K562 (cell line): Measurements from ENCODE around the gene MAPK4. TPM values are rescaled to one million over a fixed set of nuclear protein-coding genes. Genes with fewer than 3 reads are reported as not detected.

Experiments used
- ATAC-seq: fragments of 200-7000 bp; cut with Tn5 transposase; 3 replicates; pipeline ENCODE4 v1.9.1; 2020; ENCODE audit warnings: moderate library complexity
- BruUV-seq: library from RNA; stranded (reverse); fragments of 400-500 nt; replicated peaks from 2 replicates; lab custom pipeline; 2021; lab: Mats Ljungman, UMichigan
- CTCF ChIA-PET: fragments of 300-600 bp; formaldehyde crosslinking; extraction: SDS; loops from one replicate; lab custom pipeline; 2021; ENCODE audit warnings: low intra/inter-chr PET ratio; lab: Yijun Ruan, JAX
- POLR2A ChIA-PET: fragments of 300-600, 350-650 bp; sonication (Branson Sonifier 250); formaldehyde crosslinking; extraction: SDS; loops from one replicate; lab custom pipeline; 2021; ENCODE audit warnings: antibody characterized with exemption, inconsistent platforms; lab: Yijun Ruan, JAX
- DNase-seq, 4 experiments: peaks; one replicate each; pipeline versions ENCODE4 v3.0.0 to v3.0.0-alpha.2; 2011 to 2018; ENCODE audit warnings: low spot score in 3 of 4, mixed read lengths in 3 of 4; ENCODE audit errors: extremely low read depth in 1 of 4
- FAIRE-seq: peaks from 2 replicates; lab custom pipeline; 2011; peaks lifted over from hg19 to GRCh38; lab: Jason Lieb, UNC
- H2AFZ ChIP-seq: 2 replicates; pipeline ENCODE4 v1.6.0; 2011; ENCODE audit warnings: low read depth, low read length, control low read depth, inconsistent platforms
- H3K27ac ChIP-seq: fragments of 200-600 bp; 3 replicates; pipeline ENCODE4 v1.8.0; 2011; ENCODE audit warnings: low read depth, mild to moderate bottlenecking, control low read depth, inconsistent platforms, low read length, moderate library complexity, mixed read lengths; ENCODE audit errors: extremely low read depth
- H3K27me3 ChIP-seq, 2 experiments: fragments of 300-600 bp in 1 of 2; 2 replicates in 1 of 2; 3 replicates in 1 of 2; pipeline versions ENCODE4 v1.6.0 to v1.8.0; 2011; ENCODE audit warnings: inconsistent platforms in 2 of 2, low read length in 2 of 2, mild to moderate bottlenecking in 1 of 2, mixed read lengths in 1 of 2, moderate library complexity in 1 of 2; ENCODE audit not compliant: control insufficient read depth in 2 of 2, insufficient read depth in 2 of 2
- H3K36me3 ChIP-seq: fragments of 300-600 bp; 3 replicates; pipeline ENCODE4 v1.8.0; 2011; ENCODE audit warnings: mild to moderate bottlenecking, low read length, inconsistent platforms; ENCODE audit not compliant: control insufficient read depth, insufficient read depth
- H3K4me1 ChIP-seq, 2 experiments: fragments of 200-600 bp in 1 of 2; replicated peaks in 1 of 2; 2 replicates in 1 of 2; 3 replicates in 1 of 2; pipeline versions ENCODE4 v1.5.1 to v1.8.0; 2011; ENCODE audit warnings: inconsistent platforms in 2 of 2, low read length in 2 of 2, mild to moderate bottlenecking in 1 of 2, mixed read lengths in 1 of 2, moderate library complexity in 1 of 2; ENCODE audit not compliant: control insufficient read depth in 2 of 2, insufficient read depth in 2 of 2
- H3K4me2 ChIP-seq: 2 replicates; pipeline ENCODE4 v1.6.1; 2011; ENCODE audit warnings: low read length, control low read depth, inconsistent platforms, mixed read lengths; ENCODE audit not compliant: insufficient read depth
- H3K4me3 ChIP-seq: fragments of 200-600 bp; sonication (generic), shearing (Covaris generic); 2 replicates; pipeline ENCODE4 v1.5.1; 2016; ENCODE audit warnings: control low read depth, inconsistent platforms
- H3K79me2 ChIP-seq: fragments of 200-600 bp; 3 replicates; pipeline ENCODE4 v1.8.0; 2011; ENCODE audit warnings: low read length, inconsistent platforms; ENCODE audit not compliant: control insufficient read depth, insufficient read depth
- H3K9ac ChIP-seq, 2 experiments: 2 replicates each; pipeline versions ENCODE4 v1.6.0 to v1.6.1; 2011; ENCODE audit warnings: low read depth in 2 of 2, low read length in 2 of 2, control low read depth in 1 of 2, inconsistent platforms in 1 of 2, mild to moderate bottlenecking in 1 of 2, mixed read lengths in 1 of 2; ENCODE audit not compliant: insufficient read depth in 1 of 2
- H3K9me1 ChIP-seq: one replicate; pipeline ENCODE4 v1.6.0; 2011; ENCODE audit warnings: inconsistent platforms, mild to moderate bottlenecking, low read length, moderate library complexity; ENCODE audit not compliant: control insufficient read depth, insufficient read depth
- H3K9me3 ChIP-seq: replicated peaks from 2 replicates; pipeline ENCODE4 v1.5.1; 2011; ENCODE audit warnings: low read depth, low read length, inconsistent platforms; ENCODE audit not compliant: control insufficient read depth, insufficient read depth
- H4K20me1 ChIP-seq: replicated peaks from 2 replicates; pipeline ENCODE4 v1.6.1; 2011; ENCODE audit warnings: low read length, inconsistent platforms, mixed read lengths; ENCODE audit not compliant: control insufficient read depth, insufficient read depth
- NR2C2 ChIP-seq, 2 experiments: fragments of 200-800 bp in 1 of 2; sonication (Bioruptor generic) in 1 of 2; sonication (generic) in 1 of 2; formaldehyde crosslinking in 1 of 2; IDR thresholded peaks; 2 replicates each; pipeline versions ENCODE4 v1.6.1 to v1.8.0; 2016 to 2022; ENCODE audit warnings: mild to moderate bottlenecking in 1 of 2, missing compliant biosample characterization in 1 of 2, missing genetic modification characterization in 1 of 2, missing genetic modification reagents in 1 of 2
- PHF8 ChIP-seq: fragments of 200-600 bp; sonication (generic); IDR thresholded peaks from 2 replicates; pipeline ENCODE4 v1.6.1; 2012; ENCODE audit warnings: mixed run types, mild to moderate bottlenecking, inconsistent platforms, low read length, moderate library complexity, borderline replicate concordance
- RREB1 ChIP-seq: fragments of 250-450 bp; sonication (Bioruptor Pico); IDR thresholded peaks from 2 replicates; pipeline ENCODE4 v1.4.0; 2020
- SMAD2 ChIP-seq: fragments of 150-350 bp; IDR thresholded peaks from 2 replicates; pipeline ENCODE4 v1.6.1; 2014; ENCODE audit warnings: low read depth, mild to moderate bottlenecking, low read length
- SRF ChIP-seq, 2 experiments: fragments of 250-450, 450-650 bp in 1 of 2; sonication (Bioruptor Pico) in 1 of 2; sonication (generic) in 1 of 2; formaldehyde crosslinking; IDR thresholded peaks; 2 replicates each; pipeline versions ENCODE4 v1.5.0 to v1.5.1; 2020 to 2022; ENCODE audit warnings: mild to moderate bottlenecking in 1 of 2, missing genetic modification reagents in 1 of 2
- WGBS: fragments of 100-300 bp; shearing (Covaris generic); methylation state at CpG from one replicate; pipeline ENCODE4 v1.1.6; 2016; ENCODE audit warnings: low coverage, mixed read lengths; ENCODE audit not compliant: insufficient coverage; ENCODE audit errors: missing lambda C conversion rate; 5-methylcytosine and 5-hydroxymethylcytosine counted together
- in situ Hi-C: fragments of 300-500 bp; cut with MboI; formaldehyde crosslinking; loops from 4 replicates; pipeline ENCODE4 v1.15.0; 2018; ENCODE audit warnings: inconsistent platforms, mixed read lengths
- intact Hi-C: fragments of 100-400 bp; cut with micrococcal nuclease; formaldehyde crosslinking; loops from 2 replicates; pipeline ENCODE4 v1.14.2; 2022
- polyA plus RNA-seq, 8 experiments: library from polyadenylated mRNA; depleted of rRNA in 4 of 8; stranded (reverse) in 5 of 8; unstranded in 3 of 8; fragments of >200 nt; fragmentation: Nextera tagmentation in 2 of 8; fragmentation: Illumina TruSeq in 1 of 8; extraction: Ambion mirVana in 2 of 8; extraction: Trizol in 1 of 8; gene quantifications; 2 replicates each; pipeline versions ENCODE4 v1.2.1 to v1.2.3, GENCODE V29; 2011 to 2014; ENCODE audit warnings: inconsistent platforms in 1 of 8, missing spikeins in 1 of 8
- total RNA-seq, 7 experiments: library from RNA; depleted of rRNA in 6 of 7; stranded (reverse); fragments of >200 nt in 6 of 7; fragmentation: Illumina TruSeq in 2 of 7; extraction: Trizol in 2 of 7; gene quantifications; 2 replicates each; pipeline versions ENCODE4 v1.2.1 to v1.2.3, GENCODE V29; 2011 to 2021; ENCODE audit warnings: low replicate concordance in 1 of 7

The MAPK4 gene
- total and polyA plus RNA-seq, 9 of the 15 experiments (the other 6 are each of a cell fraction or from before 2014, with no cell fraction given), result not detected

GRCh38 chr18:50638884-50639420 lies 79.1 kb downstream of the MAPK4 start (continued):
- TF ChIP-seq SRF (CRISPR knock-in tag; IDR thresholded peaks at IDR 0.05) (peak in 1 of 2 experiments; percentile 53; a peak in 1 of 4 replicates), NR2C2 (CRISPR knock-in tag; IDR thresholded peaks at IDR 0.05) (no peak), NR2C2 (tag; IDR thresholded peaks at IDR 0.05) (no peak)

- no peak overlapping the region for H3K4me3 ChIP-seq
- H2AFZ ChIP-seq, result no peak overlapping the region
- no peaks in the 10 kb centered on the region for H3K9me3 ChIP-seq
- no peak for FAIRE-seq
- no peaks in the 10 kb centered on the region for H3K4me1 ChIP-seq
- 2% methylated on average over 4 of the region's 4 CpGs for WGBS
- in situ Hi-C loops, result no loop called here
- no peak overlapping the region for H3K4me2 ChIP-seq
- no peak overlapping the region for H3K27ac ChIP-seq
- intact Hi-C loops, result no loop called here
- BruUV-seq, result no TSS peak
- H3K9ac ChIP-seq, result no peak overlapping the region
- H3K36me3 ChIP-seq, result no peaks in the 10 kb centered on the region
- no peaks in the 10 kb centered on the region for H4K20me1 ChIP-seq
- no peak for DNase-seq
- ChIA-PET CTCF (interaction anchor here (0.6 kb wide), 1 partner anchor 747 kb away, joined by 3 read pairs; no protein-coding TSS in a partner anchor), POLR2A (no interaction called here)
- H3K9me1 ChIP-seq, result no peaks in the 10 kb centered on the region
- ATAC-seq, result no peak
- no peaks in the 10 kb centered on the region for H3K79me2 ChIP-seq
- no peaks in the 10 kb centered on the region for H3K27me3 ChIP-seq
- no peak for TF ChIP-seq SMAD2
- no peak for TF ChIP-seq PHF8
- no peak for TF ChIP-seq RREB1
Measured at GRCh38 chr18:50639711-50640110, 79.8 kb downstream of the MAPK4 start.
